Nephron progenitor cell (in vitro differentiated cells): ENCODE measurements around the gene POLE.

Experiments
- DNase-seq: peaks from one replicate; pipeline ENCODE4 v3.0.0; 2021
- H3K27ac Mint-ChIP-seq: 2 replicates; pipeline ENCODE4 v1.8.0; 2021; ENCODE audit warnings: mild to moderate bottlenecking, moderate library complexity, mixed read lengths
- H3K27me3 Mint-ChIP-seq: 2 replicates; pipeline ENCODE4 v1.8.0; 2021; ENCODE audit warnings: mild to moderate bottlenecking, low read depth, mixed read lengths; ENCODE audit not compliant: poor library complexity
- H3K36me3 Mint-ChIP-seq: 2 replicates; pipeline ENCODE4 v1.8.0; 2021; ENCODE audit warnings: low read depth, mixed read lengths
- H3K4me1 Mint-ChIP-seq: 2 replicates; pipeline ENCODE4 v1.8.0; 2021; ENCODE audit warnings: mixed read lengths
- H3K4me3 Mint-ChIP-seq: 2 replicates; pipeline ENCODE4 v1.8.0; 2021; ENCODE audit warnings: mild to moderate bottlenecking, moderate library complexity, mixed read lengths
- H3K9me3 Mint-ChIP-seq: 2 replicates; pipeline ENCODE4 v1.8.0; 2021; ENCODE audit warnings: mild to moderate bottlenecking, moderate library complexity, mixed read lengths
- TF ChIP-seq, protein P1 (sequence below): fragments of 200-600 bp; sonication (generic); IDR thresholded peaks from 2 replicates; pipeline ENCODE4 v1.5.0; 2021; ENCODE audit warnings: antibody characterized with exemption

POLE gene

DNA sequence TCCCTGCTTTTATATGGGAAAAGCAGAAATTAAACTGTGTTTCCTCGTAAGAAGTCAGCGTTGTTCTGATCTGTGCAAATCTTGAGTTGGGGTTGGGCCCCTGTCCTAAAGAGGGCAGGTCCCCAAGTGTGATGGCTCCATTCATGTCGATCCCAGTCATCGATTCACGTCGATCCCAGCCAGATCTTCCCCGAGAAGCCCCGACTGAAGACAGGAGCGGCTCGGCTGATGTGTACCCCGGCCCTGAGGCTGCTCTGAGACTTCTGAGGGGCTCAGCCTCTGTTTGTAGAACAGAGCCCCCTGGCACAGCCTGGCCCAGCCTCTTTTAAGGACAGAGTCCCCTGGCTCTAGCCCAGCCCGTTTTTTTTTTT is 32.8 kb upstream of the POLE start:
- H3K9me3 Mint-ChIP-seq = no peaks in the 10 kb centered on the region
- H3K36me3 Mint-ChIP-seq = peaks cover 46% of the 10 kb centered on the region
- no peak overlapping the region for H3K4me3 Mint-ChIP-seq
- no peak for DNase-seq
- peak overlapping the region; percentile 85 for H3K27ac Mint-ChIP-seq
- TF ChIP-seq, protein P1, sequence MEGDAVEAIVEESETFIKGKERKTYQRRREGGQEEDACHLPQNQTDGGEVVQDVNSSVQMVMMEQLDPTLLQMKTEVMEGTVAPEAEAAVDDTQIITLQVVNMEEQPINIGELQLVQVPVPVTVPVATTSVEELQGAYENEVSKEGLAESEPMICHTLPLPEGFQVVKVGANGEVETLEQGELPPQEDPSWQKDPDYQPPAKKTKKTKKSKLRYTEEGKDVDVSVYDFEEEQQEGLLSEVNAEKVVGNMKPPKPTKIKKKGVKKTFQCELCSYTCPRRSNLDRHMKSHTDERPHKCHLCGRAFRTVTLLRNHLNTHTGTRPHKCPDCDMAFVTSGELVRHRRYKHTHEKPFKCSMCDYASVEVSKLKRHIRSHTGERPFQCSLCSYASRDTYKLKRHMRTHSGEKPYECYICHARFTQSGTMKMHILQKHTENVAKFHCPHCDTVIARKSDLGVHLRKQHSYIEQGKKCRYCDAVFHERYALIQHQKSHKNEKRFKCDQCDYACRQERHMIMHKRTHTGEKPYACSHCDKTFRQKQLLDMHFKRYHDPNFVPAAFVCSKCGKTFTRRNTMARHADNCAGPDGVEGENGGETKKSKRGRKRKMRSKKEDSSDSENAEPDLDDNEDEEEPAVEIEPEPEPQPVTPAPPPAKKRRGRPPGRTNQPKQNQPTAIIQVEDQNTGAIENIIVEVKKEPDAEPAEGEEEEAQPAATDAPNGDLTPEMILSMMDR = no peak
- no peaks in the 10 kb centered on the region for H3K27me3 Mint-ChIP-seq
- H3K4me1 Mint-ChIP-seq = no peaks in the 10 kb centered on the region

DNA sequence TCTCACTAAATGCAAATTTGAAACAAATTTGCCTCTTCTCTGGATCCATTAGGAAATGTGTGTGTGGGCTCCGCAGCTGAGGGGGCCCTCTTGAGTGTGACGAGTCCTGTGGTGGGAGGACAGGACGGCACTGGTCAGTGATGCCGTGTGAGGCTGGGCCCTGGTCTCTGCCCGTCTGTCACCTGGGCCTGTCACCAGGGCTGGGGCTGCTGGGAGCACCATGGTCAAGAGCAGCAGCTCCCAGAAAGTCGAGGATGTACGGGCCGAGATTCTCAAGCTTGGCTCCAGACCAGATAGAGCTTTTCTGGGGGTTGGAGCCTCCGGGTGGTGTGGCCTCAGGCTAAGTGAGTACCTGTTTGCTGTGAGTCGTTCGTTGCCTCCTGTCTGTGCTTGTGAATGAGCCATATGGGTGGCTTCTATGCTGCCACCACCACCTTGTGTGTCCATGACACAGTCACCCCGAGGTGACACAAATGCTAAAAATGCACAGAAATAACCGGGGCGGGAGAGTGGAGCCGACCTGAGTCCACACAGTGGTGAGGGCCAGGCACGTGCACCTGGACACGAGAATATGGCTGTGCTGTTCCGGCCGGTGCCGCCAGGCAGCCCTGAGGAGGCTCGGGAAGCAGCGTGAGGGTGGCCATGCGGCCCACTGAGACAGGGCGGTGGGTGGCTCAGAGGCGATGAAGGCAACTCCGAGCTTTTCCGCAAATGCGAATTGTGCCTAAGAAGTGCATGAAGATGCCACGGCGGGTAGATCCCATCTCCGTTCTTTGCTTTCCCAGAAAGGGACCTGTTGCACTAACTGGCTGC is 32.2 kb upstream of the POLE start:
- TF ChIP-seq, protein P1 = no peak
- peaks cover 50% of the 10 kb centered on the region for H3K36me3 Mint-ChIP-seq
- peak overlapping the region; percentile 94 for H3K27ac Mint-ChIP-seq
- no peaks in the 10 kb centered on the region for H3K4me1 Mint-ChIP-seq
- no peak for DNase-seq
- H3K27me3 Mint-ChIP-seq = no peaks in the 10 kb centered on the region
- H3K9me3 Mint-ChIP-seq = no peaks in the 10 kb centered on the region
- no peak overlapping the region for H3K4me3 Mint-ChIP-seq

DNA sequence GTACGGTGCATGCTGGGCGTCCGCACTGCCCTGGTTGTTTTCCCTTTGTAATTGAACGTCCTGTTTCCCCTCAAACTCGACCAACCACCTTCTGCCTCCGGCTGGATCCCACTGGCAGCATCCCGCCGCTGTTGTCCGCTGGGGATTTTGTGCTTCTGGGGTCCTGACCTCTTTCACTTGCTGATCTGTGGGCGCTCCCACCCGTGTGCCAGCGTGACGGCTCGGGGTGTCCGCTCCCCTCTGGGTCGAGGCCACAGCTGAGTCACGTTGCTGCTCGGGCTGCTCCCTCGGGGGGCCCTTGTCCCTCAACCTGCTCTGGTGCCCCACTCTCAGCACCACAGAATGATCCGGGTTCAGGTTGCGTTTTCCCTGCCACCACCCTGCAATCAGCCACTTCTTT is 31.5 kb upstream of the POLE start:
- no peak for DNase-seq
- TF ChIP-seq, protein P1 = no peak
- Mint-ChIP-seq H3K9me3 (no peaks in the 10 kb centered on the region), H3K36me3 (peaks cover 46% of the 10 kb centered on the region), H3K27me3 (no peaks in the 10 kb centered on the region), H3K4me3 (no peak overlapping the region), H3K4me1 (peaks cover under 1% of the 10 kb centered on the region), H3K27ac (peak overlapping the region; percentile 94)

DNA sequence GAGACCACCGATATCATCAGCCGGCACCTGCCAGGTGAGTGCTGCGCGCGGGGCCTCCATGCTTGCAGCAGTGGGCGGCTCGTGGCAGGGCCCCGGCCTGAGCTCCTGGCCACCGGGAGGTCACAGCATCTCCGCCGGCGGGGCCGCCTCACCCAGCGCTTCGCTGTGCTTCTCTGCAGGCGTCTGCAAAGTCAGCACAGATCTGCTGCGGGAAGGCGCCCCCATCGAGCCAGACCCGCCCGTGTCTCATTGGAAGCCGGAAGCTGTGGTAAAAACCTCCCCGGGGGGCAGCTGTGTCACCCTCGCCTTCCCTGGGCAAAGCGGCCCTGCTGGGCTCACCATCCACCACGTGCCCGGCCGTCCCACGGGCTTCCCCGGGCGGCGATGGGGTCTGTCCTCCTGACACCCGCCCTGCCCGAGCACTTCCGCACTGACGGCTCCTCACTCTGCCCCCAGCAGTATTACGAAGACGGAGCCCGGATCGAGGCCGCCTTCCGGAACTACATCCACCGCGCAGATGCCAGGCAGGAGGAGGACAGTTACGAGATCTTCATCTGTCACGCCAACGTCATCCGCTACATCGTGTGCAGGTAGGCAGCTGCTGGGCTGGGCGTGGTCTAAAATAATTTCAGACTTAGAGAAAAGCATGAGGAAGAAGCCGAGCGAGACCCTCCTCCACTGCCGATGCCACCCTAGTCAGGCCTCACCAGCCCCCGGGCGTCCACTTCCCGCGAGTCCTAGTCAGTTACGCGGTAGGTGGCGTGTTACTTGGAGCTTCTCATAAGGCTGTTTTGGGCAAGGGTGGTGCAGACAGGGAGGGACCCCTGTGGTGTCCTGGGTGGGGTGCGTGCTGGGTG is 30.6 kb upstream of the POLE start:
- Mint-ChIP-seq H3K36me3 (peaks cover 39% of the 10 kb centered on the region), H3K4me1 (peaks cover 5% of the 10 kb centered on the region), H3K4me3 (no peak overlapping the region), H3K27ac (no peak overlapping the region), H3K9me3 (no peaks in the 10 kb centered on the region), H3K27me3 (no peaks in the 10 kb centered on the region)
- DNase-seq = no peak
- TF ChIP-seq, protein P1 = no peak

DNA sequence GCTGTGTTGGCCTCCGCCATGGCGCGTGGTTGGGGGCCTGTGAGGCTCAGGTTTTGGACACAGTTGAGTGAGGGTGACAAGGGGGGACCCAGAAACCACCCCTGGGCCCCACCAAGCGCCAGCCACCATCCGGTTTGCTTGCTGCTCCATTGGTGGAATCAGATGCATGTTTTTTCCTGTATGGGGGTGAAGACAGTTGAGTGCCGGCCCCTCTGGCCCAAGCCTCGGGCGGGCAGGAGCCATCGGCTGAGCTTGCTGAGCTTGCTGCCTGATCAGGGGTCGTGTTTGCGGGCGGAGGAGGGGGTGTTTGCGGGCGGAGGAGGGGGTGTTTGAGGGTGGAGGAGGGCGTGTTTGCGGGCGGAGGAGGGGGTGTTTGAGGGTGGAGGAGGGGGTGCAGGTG is 29.9 kb upstream of the POLE start:
- Mint-ChIP-seq H3K9me3 (no peaks in the 10 kb centered on the region), H3K27me3 (no peaks in the 10 kb centered on the region), H3K27ac (no peak overlapping the region), H3K36me3 (peaks cover 39% of the 10 kb centered on the region), H3K4me1 (peaks cover 5% of the 10 kb centered on the region), H3K4me3 (no peak overlapping the region)
- DNase-seq = no peak
- TF ChIP-seq, protein P1 = no peak
